DND-41 (cell line): ENCODE results near the gene TTLL6.

ENCODE experiments used
- ATAC-seq: fragments of 200-7000 bp; cut with Tn5 transposase; 3 replicates; pipeline ENCODE4 v1.9.1; 2021; ENCODE audit warnings: low read depth; ENCODE audit not compliant: insufficient read depth
- DNase-seq: peaks from one replicate; pipeline ENCODE4 v3.0.0-alpha.2; 2020
- H2AFZ ChIP-seq: 2 replicates; pipeline ENCODE4 v1.6.0; 2012; ENCODE audit warnings: low read depth, low read length
- H3K27ac ChIP-seq: 2 replicates; pipeline ENCODE4 v1.5.1; 2012; ENCODE audit warnings: low read length, inconsistent platforms
- H3K27me3 ChIP-seq: fragments of 200-600 bp; sonication (generic); 2 replicates; pipeline ENCODE4 v1.6.0; 2012; ENCODE audit warnings: low read length, mild to moderate bottlenecking, inconsistent platforms; ENCODE audit not compliant: insufficient read depth, poor library complexity
- H3K36me3 ChIP-seq: 2 replicates; pipeline ENCODE4 v1.5.1; 2012; ENCODE audit warnings: low read length, inconsistent platforms; ENCODE audit not compliant: insufficient read depth
- H3K4me1 ChIP-seq: 2 replicates; pipeline ENCODE4 v1.5.1; 2012; ENCODE audit warnings: mild to moderate bottlenecking, low read length; ENCODE audit not compliant: insufficient read depth
- H3K4me2 ChIP-seq: 2 replicates; pipeline ENCODE4 v1.6.0; 2012; ENCODE audit warnings: mild to moderate bottlenecking, moderate library complexity, low read length, inconsistent platforms; ENCODE audit not compliant: insufficient read depth
- H3K4me3 ChIP-seq, 2 experiments: fragments of 200-600 bp in 1 of 2; shearing (Covaris generic) in 1 of 2; 2 replicates each; pipeline ENCODE4 v1.5.1; 2012 to 2016; ENCODE audit warnings: inconsistent platforms in 2 of 2, low read length in 2 of 2, mild to moderate bottlenecking in 2 of 2, low read depth in 1 of 2, moderate library complexity in 1 of 2
- H3K79me2 ChIP-seq: 2 replicates; pipeline ENCODE4 v1.6.0; 2012; ENCODE audit warnings: low read length, inconsistent platforms; ENCODE audit not compliant: insufficient read depth
- H3K9ac ChIP-seq: 2 replicates; pipeline ENCODE4 v1.6.0; 2012; ENCODE audit warnings: low read depth, mild to moderate bottlenecking, inconsistent platforms, low read length, moderate library complexity
- H3K9me3 ChIP-seq: 2 replicates; pipeline ENCODE4 v1.5.1; 2012; ENCODE audit warnings: low read length, moderate library complexity, mild to moderate bottlenecking, inconsistent platforms; ENCODE audit not compliant: insufficient read depth, severe bottlenecking
- H4K20me1 ChIP-seq: 2 replicates; pipeline ENCODE4 v1.6.0; 2012; ENCODE audit warnings: low read length; ENCODE audit not compliant: insufficient read depth
- CTCF ChIP-seq: IDR thresholded peaks from 2 replicates; pipeline ENCODE4 v1.5.1; 2012; ENCODE audit warnings: borderline replicate concordance, low read length, moderate library complexity, mild to moderate bottlenecking; ENCODE audit not compliant: poor library complexity, severe bottlenecking; ENCODE audit errors: extremely low read depth
- EZH2 ChIP-seq: IDR thresholded peaks from 3 replicates; pipeline ENCODE4 v1.6.1; 2012; ENCODE audit warnings: borderline replicate concordance, low read depth, mild to moderate bottlenecking, moderate library complexity, low read length, inconsistent platforms; ENCODE audit not compliant: severe bottlenecking

The TTLL6 gene

GRCh38 chr17:48843187-48843900, 26.3 kb upstream of the TTLL6 start:
- ATAC-seq (no peak), DNase-seq (no peak)
- H3K36me3 ChIP-seq, result peaks cover 51% of the 10 kb centered on the region
- H3K4me1 ChIP-seq, result peaks cover 36% of the 10 kb centered on the region
- H2AFZ ChIP-seq, result no peak overlapping the region
- no peaks in the 10 kb centered on the region for H3K27me3 ChIP-seq
- no peak overlapping the region for H3K27ac ChIP-seq
- H3K4me2 ChIP-seq, result no peak overlapping the region
- no peak overlapping the region for H3K4me3 ChIP-seq
- TF ChIP-seq EZH2 (no peak), CTCF (no peak)
- peaks cover 46% of the 10 kb centered on the region for H3K79me2 ChIP-seq
- H4K20me1 ChIP-seq, result no peaks in the 10 kb centered on the region; the same call in 1 of the 2 replicates
- H3K9me3 ChIP-seq, result no peaks in the 10 kb centered on the region
- H3K9ac ChIP-seq, result no peak overlapping the region

- TF ChIP-seq EZH2 (no peak), CTCF (no peak)
- no peaks in the 10 kb centered on the region; the same call in 1 of the 2 replicates for H4K20me1 ChIP-seq
- H3K36me3 ChIP-seq, result peaks cover 46% of the 10 kb centered on the region
- H2AFZ ChIP-seq, result no peak overlapping the region
- no peak overlapping the region for H3K4me3 ChIP-seq
- H3K9me3 ChIP-seq, result no peaks in the 10 kb centered on the region
- ATAC-seq (no peak), DNase-seq (no peak)
- H3K79me2 ChIP-seq, result peaks cover 48% of the 10 kb centered on the region
- no peaks in the 10 kb centered on the region for H3K27me3 ChIP-seq
- H3K4me2 ChIP-seq, result no peak overlapping the region
- no peak overlapping the region for H3K9ac ChIP-seq
- H3K27ac ChIP-seq, result no peak overlapping the region
- peaks cover 42% of the 10 kb centered on the region for H3K4me1 ChIP-seq
Measured at GRCh38 chr17:48842746-48843145, 25.7 kb upstream of the TTLL6 start.

- Histone ChIP-seq H3K9ac (peak overlapping the region; percentile 34), H3K27me3 (no peaks in the 10 kb centered on the region), H3K4me3 (peak overlapping the region in 1 of 2 experiments; percentile 37; a peak in 2 of 4 replicates), H2AFZ (no peak overlapping the region), H3K27ac (peak overlapping the region; percentile 73), H3K4me1 (peaks cover 53% of the 10 kb centered on the region), H4K20me1 (peaks cover 3% of the 10 kb centered on the region; the same call in 1 of the 2 replicates), H3K36me3 (peaks cover 39% of the 10 kb centered on the region), H3K4me2 (peak overlapping the region; percentile 54), H3K9me3 (peaks cover 4% of the 10 kb centered on the region), H3K79me2 (peaks cover 56% of the 10 kb centered on the region)
- peak; percentile 86 for ATAC-seq
- TF ChIP-seq EZH2 (no peak), CTCF (no peak)
- peak; percentile 52 for DNase-seq
Measured at GRCh38 chr17:48841395-48841831, 24.4 kb upstream of the TTLL6 start.
